GM21786 (cell line): ENCODE results near the gene FGR.
A peak's percentile ranks its signal among the peaks of the same experiment; 100 is the strongest.

ENCODE experiments used
- ATAC-seq: cut with Tn5 transposase; IDR thresholded peaks from one replicate; pipeline ENCODE4 v1.9.1; 2021; ENCODE audit not compliant: unreplicated experiment

The FGR gene

DNA sequence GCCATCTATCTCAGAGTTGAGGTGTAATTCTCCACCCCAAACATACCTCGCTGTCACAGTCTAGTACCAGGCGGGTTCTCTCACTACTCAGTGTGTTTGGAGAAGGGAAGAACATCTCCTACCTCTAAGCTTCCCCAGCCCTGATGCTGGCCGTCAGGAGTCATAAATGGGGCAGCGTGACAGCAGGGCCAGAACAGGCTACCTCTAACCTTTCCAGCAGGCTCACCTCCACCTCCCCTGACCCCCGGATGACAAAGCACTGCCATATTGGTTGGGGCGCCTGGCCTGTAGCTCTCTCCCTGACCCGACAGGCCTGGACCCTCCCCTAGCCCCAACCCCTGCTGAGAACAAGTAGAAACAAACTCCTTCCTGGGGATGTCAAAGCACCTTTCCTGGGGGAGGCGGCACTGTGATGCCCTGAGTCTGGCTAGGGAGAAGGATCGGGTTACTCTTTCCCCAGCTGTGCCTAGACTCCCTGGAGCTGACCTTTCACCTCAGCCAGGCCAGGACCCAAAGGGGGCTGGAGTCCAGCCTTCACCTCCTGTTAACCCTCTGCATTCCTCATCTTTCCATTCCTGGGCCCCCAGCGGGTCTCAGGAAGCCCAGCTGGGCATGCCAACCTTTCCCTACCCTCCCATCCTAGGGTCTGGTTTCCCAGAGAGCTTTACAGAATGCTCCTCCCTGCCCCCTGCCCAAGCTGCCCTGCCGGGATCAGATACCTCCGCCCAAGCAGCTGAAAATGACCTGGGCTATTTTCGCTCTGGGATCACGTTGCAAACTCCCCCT lies 65.3 kb downstream of the FGR start:
- no peak for ATAC-seq

DNA sequence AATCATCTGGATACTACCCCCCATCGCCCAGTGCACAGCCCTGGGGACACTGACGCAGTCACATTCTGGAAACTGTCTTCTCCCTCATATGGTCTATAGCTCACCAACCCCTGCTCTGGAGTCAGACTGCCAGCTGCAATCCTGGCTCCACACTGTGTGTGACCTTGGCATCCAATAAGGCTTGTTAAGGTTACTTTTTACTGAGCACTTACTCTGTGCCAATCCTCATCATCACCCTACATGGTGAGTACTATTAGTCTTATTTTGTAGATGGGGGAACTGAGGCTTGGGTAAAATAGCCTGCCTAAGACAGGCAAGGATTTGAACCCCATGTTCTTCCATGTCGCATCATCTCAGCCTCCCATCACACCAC lies 65.9 kb downstream of the FGR start:
- no peak for ATAC-seq

- ATAC-seq = peak; percentile 91
These were observed 66.5 kb downstream of the FGR start for GRCh38 chr1:27568300-27569087.

DNA sequence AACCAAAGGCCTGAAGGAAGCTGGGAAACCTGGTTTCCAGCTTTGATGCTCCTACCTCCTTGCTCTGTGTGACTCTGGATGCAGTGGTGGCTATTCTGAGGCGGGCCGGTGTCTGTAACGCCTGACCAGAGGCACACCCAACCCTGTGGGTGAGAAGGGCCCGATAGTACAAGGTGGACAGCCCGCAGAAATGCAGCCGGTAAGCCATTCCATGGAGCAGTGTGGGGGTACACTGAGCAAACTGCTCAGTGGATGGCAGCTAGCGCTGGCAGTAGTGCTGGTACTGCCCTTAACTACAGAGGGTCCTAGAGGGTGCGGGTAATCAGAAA lies 67.0 kb downstream of the FGR start:
- no peak for ATAC-seq

- ATAC-seq = no peak
These were observed 67.8 kb downstream of the FGR start for GRCh38 chr1:27567146-27567526.

GRCh38 chr1:27566462-27567145 lies 68.4 kb downstream of the FGR start:
- no peak for ATAC-seq

GRCh38 chr1:27564710-27565649 lies 70.0 kb downstream of the FGR start:
- no peak for ATAC-seq

DNA sequence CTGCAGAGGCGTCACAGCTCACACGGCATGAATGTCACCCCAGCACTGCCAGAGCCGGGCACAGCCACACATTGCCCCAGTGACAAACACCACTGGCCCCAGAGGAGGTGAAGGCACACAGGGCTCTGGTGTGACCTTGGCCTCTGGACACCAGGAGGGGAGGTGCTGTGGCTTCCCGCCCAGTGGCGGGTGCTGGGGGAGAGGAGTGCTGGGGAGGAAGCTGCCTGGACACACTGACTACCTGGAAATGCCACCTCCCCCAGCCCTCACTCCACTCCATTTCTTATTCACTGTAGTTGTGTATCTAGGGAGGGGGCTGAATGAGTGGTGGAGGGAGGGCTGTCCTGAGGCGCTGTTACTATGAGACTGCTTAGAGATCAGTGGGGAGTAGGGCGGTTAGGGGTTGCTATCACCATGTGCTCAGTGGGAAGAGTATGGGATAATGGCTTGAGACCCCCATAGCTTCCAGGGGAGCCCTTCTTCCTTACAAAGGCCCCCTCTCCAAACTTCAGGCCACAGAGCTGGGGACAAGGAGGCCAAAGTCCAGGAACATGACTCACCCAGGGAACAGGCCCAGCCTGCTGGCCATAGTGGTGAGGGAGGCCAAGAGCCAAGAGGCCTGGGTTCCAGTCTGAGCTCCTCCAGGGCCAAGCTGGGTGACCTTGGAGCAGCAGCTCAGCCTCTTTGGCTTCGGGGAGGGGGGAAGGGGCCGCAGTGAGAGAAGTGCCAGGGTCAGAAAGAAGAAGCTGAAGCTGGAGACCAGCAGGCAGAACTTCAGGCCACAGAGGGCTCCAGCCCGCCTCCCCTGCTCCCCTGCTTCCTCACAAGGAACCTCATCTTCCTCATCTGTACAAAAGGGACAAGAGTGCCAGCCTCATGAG lies 71.2 kb downstream of the FGR start:
- no peak for ATAC-seq

GRCh38 chr1:27563341-27563590 lies 71.7 kb downstream of the FGR start:
- no peak for ATAC-seq

DNA sequence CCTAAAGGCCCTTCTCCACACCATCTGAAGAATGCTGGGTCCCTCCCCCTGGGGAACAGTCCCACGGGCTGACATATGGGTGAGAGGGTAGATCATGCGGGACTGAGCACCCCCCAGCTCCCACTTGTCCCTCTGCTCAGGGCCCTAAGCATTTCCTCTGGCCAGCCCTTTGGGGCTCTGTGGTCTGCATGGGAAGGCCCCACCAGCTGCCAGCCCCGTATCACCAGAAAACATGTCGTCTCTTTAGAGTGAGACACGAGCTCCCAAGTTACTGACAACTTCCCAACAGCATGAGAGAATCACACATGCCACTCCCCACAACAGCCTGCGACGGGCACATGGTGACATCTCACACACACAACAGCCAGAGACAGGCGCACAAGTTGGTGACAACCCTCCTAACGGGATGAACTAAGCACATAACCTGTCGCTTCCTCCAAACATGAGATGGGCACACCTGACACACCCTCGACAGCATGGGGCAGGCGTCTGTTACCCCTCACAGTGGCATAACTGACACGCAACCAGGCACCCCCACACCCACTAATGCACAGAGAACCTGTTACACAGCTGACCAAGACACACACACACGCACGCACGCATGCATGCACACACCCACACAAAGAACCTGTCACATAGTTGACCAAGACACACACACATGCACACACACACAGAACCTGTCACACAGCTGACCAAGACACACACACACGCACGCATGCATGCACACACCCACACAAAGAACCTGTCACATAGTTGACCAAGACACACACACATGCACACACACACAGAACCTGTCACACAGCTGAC lies 72.2 kb downstream of the FGR start:
- ATAC-seq = no peak
